ELR (cell line): ENCODE results near the gene MYO9B.
"Not testable (repeated sequence)": the region's sequence is repeated elsewhere in the genome, so short reads cannot be mapped to it uniquely, and the experiment has no call there.

Source experiments
- DNase-seq: peaks from one replicate; pipeline ENCODE4 v3.0.0-alpha.2; 2015; ENCODE audit warnings: low read depth

Gene MYO9B

GRCh38 chr19:17090583-17090982, 15.0 kb downstream of the MYO9B start:
- DNase-seq: peak; percentile 87

GRCh38 chr19:17091758-17092333, 16.3 kb downstream of the MYO9B start:
- no peak for DNase-seq

- DNase-seq: no peak
These were observed 17.1 kb downstream of the MYO9B start for GRCh38 chr19:17092696-17093095.

- DNase-seq: not testable (repeated sequence)
These were observed 19.1 kb downstream of the MYO9B start for GRCh38 chr19:17094694-17095093.

GRCh38 chr19:17095141-17095919, 19.8 kb downstream of the MYO9B start:
- no peak for DNase-seq

- DNase-seq: peak; percentile 71
These were observed 22.1 kb downstream of the MYO9B start for GRCh38 chr19:17097593-17098126.

- DNase-seq: no peak
These were observed 22.7 kb downstream of the MYO9B start for GRCh38 chr19:17098326-17098725.

GRCh38 chr19:17101686-17102628, 26.4 kb downstream of the MYO9B start:
- DNase-seq: no peak

- DNase-seq: peak; percentile 77
These were observed 27.6 kb downstream of the MYO9B start for GRCh38 chr19:17103177-17103576.

GRCh38 chr19:17104679-17105078, 29.1 kb downstream of the MYO9B start:
- no peak for DNase-seq

GRCh38 chr19:17105556-17105955, 30.0 kb downstream of the MYO9B start:
- no peak for DNase-seq

GRCh38 chr19:17106964-17107363, 31.4 kb downstream of the MYO9B start:
- not testable (repeated sequence) for DNase-seq

GRCh38 chr19:17107546-17108452, 32.2 kb downstream of the MYO9B start:
- DNase-seq: peak; percentile 98

GRCh38 chr19:17108453-17108784, 32.8 kb downstream of the MYO9B start:
- no peak for DNase-seq

GRCh38 chr19:17109300-17109699, 33.7 kb downstream of the MYO9B start:
- no peak for DNase-seq

GRCh38 chr19:17109962-17110598, 34.5 kb downstream of the MYO9B start:
- DNase-seq: no peak

GRCh38 chr19:17110599-17110966, 35.0 kb downstream of the MYO9B start:
- DNase-seq: no peak

- DNase-seq: no peak
These were observed 36.2 kb downstream of the MYO9B start for GRCh38 chr19:17111766-17112165.

GRCh38 chr19:17112271-17112670, 36.7 kb downstream of the MYO9B start:
- DNase-seq: no peak

GRCh38 chr19:17112700-17113099, 37.1 kb downstream of the MYO9B start:
- no peak for DNase-seq
